Left lung (tissue), 10 donors: ENCODE results near the gene NPAS2. TPM values are rescaled to one million over a fixed set of nuclear protein-coding genes. Genes with fewer than 3 reads are reported as not detected.

Source experiments
- ATAC-seq: fragments of 200-7000 bp; cut with Tn5 transposase; one replicate; pipeline ENCODE4 v1.9.1; 2020; ENCODE audit warnings: moderate library complexity
- DNase-seq, 4 donors: peaks; one replicate each; pipeline ENCODE4 v3.0.0-alpha.2; 2013 to 2020
- H3K27ac ChIP-seq, 2 donors: fragments of 200-600 bp; sonication (generic) in 1 of 2; one replicate each; pipeline versions ENCODE4 v1.5.0 to v1.8.0; 2020 to 2021
- H3K27me3 ChIP-seq, 2 donors: fragments of 200-600 bp; sonication (generic) in 1 of 2; one replicate each; pipeline versions ENCODE4 v1.5.0 to v1.8.0; 2020 to 2021
- H3K36me3 ChIP-seq, 2 donors: fragments of 200-600 bp; sonication (generic) in 1 of 2; one replicate each; pipeline versions ENCODE4 v1.5.0 to v1.8.0; 2020 to 2021
- H3K4me1 ChIP-seq, 2 donors: fragments of 200-600 bp; one replicate each; pipeline ENCODE4 v1.8.0; 2021
- H3K4me3 ChIP-seq, 2 donors: fragments of 200-600 bp; sonication (generic) in 1 of 2; one replicate each; pipeline versions ENCODE4 v1.5.0 to v1.8.0; 2020 to 2021; ENCODE audit warnings: mild to moderate bottlenecking in 1 of 2
- H3K9me3 ChIP-seq, 2 donors: fragments of 200-600 bp; sonication (generic) in 1 of 2; one replicate each; pipeline versions ENCODE4 v1.5.0 to v1.8.0; 2020 to 2021
- intact Hi-C, 2 donors: fragments of 100-400 bp; cut with DNase I; formaldehyde crosslinking; loops; one replicate each; pipeline versions ENCODE4 v1.11.2 to v1.14.2; 2022
- polyA plus RNA-seq, 6 donors: library from polyadenylated mRNA; unstranded; fragments of 120-200 nt; gene quantifications; one replicate each; pipeline ENCODE4 v1.2.1, GENCODE V29; 2013; ENCODE audit not compliant: insufficient read length in 6 of 6
- total RNA-seq, 2 donors: library from RNA; stranded (reverse); fragmentation: NEBNext Ultra II Directional; extraction: Animal tissue kit (Norgen Biotek cat#: 25700); gene quantifications; one replicate each; pipeline ENCODE4 v1.2.1, GENCODE V29; 2021
- TF ChIP-seq, protein P1 (sequence below), 2 donors: fragments of 200-600 bp; sonication (generic) in 1 of 2; IDR thresholded peaks; one replicate each; pipeline versions ENCODE4 v1.5.0 to v1.8.0; 2021; ENCODE audit warnings: antibody characterized with exemption in 2 of 2
- donor health status: DM: no; HTN: yes; CAD: no.
- donor health status: DM: no; HTN: no; CAD: no.

NPAS2 gene
- total and polyA plus RNA-seq, 8 donors, result 18.8 to 40.2 (median 35.0) TPM

GRCh38 chr2:101012054-101012705 lies 192.2 kb downstream of the NPAS2 start:
- DNase-seq (no peak), ATAC-seq (no peak)
- H3K4me3 ChIP-seq, result no peak overlapping the region
- no peaks in the 10 kb centered on the region for H3K27me3 ChIP-seq
- intact Hi-C loops, result no loop called here
- no peaks in the 10 kb centered on the region for H3K9me3 ChIP-seq
- TF ChIP-seq, protein P1, sequence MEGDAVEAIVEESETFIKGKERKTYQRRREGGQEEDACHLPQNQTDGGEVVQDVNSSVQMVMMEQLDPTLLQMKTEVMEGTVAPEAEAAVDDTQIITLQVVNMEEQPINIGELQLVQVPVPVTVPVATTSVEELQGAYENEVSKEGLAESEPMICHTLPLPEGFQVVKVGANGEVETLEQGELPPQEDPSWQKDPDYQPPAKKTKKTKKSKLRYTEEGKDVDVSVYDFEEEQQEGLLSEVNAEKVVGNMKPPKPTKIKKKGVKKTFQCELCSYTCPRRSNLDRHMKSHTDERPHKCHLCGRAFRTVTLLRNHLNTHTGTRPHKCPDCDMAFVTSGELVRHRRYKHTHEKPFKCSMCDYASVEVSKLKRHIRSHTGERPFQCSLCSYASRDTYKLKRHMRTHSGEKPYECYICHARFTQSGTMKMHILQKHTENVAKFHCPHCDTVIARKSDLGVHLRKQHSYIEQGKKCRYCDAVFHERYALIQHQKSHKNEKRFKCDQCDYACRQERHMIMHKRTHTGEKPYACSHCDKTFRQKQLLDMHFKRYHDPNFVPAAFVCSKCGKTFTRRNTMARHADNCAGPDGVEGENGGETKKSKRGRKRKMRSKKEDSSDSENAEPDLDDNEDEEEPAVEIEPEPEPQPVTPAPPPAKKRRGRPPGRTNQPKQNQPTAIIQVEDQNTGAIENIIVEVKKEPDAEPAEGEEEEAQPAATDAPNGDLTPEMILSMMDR (IDR thresholded peaks at IDR 0.05), result no peak
- H3K36me3 ChIP-seq, result peaks cover 0 to 59% of the 10 kb centered on the region in 2 donors
- H3K27ac ChIP-seq, result no peak overlapping the region
- H3K4me1 ChIP-seq, result peaks cover 0 to 8% of the 10 kb centered on the region in 2 donors

- H3K4me3 ChIP-seq, result no peak overlapping the region
- no peaks in the 10 kb centered on the region for H3K9me3 ChIP-seq
- DNase-seq (peak in 2 of 4 donors; percentile 43 to 52), ATAC-seq (peak; percentile 77)
- H3K36me3 ChIP-seq, result peaks cover 0 to 59% of the 10 kb centered on the region in 2 donors
- no peaks in the 10 kb centered on the region for H3K27me3 ChIP-seq
- H3K27ac ChIP-seq, result no peak overlapping the region
- intact Hi-C loops, result no loop called here
- peaks cover 0 to 3% of the 10 kb centered on the region in 2 donors for H3K4me1 ChIP-seq
- TF ChIP-seq, protein P1 (IDR thresholded peaks at IDR 0.05), result peak; percentile 64 to 66
Observed at GRCh38 chr2:101012706-101013181, 192.8 kb downstream of the NPAS2 start.

DNA sequence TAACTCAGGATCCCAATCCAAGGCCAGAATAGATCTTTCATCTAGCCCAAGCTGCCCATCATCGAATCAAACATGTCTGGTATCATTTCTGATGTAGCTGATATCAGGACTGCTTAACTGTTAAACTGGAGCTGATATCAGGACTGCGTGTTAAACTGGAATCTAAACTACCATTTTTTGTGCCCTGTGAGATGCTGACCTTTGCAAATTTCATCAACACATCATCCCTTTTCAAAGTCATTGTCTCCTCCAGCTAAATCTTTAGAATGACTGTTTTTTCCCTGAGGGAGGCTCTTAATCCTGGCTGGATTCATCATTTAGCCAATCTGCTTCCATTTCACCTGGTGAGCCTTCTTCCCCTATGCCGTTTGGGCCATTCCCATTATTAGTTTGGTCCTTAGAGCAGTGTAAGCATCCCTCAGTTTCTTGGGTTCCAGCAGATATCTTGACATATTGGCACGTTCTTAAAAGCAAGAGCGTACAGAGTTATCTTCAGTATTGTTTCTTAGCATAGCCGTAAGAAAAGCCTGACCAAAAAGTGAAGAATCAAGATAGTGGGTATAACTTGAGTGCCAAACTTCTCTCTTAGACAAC lies 194.4 kb downstream of the NPAS2 start:
- Histone ChIP-seq H3K27ac (no peak overlapping the region), H3K27me3 (no peaks in the 10 kb centered on the region), H3K4me3 (no peak overlapping the region), H3K36me3 (peaks cover 0 to 58% of the 10 kb centered on the region in 2 donors), H3K4me1 (no peaks in the 10 kb centered on the region), H3K9me3 (no peaks in the 10 kb centered on the region)
- ATAC-seq, result no peak
- no peak for DNase-seq
- intact Hi-C loops, result no loop called here
- TF ChIP-seq, protein P1 (IDR thresholded peaks at IDR 0.05), result no peak

GRCh38 chr2:101017371-101017770 lies 197.4 kb downstream of the NPAS2 start:
- no peak for ATAC-seq
- no peaks in the 10 kb centered on the region for H3K27me3 ChIP-seq
- intact Hi-C loops, result no loop called here
- DNase-seq, result no peak
- no peak overlapping the region for H3K4me3 ChIP-seq
- H3K36me3 ChIP-seq, result peaks cover 0 to 63% of the 10 kb centered on the region in 2 donors
- no peak overlapping the region for H3K27ac ChIP-seq
- H3K4me1 ChIP-seq, result no peaks in the 10 kb centered on the region
- TF ChIP-seq, protein P1 (IDR thresholded peaks at IDR 0.05), result no peak
- no peaks in the 10 kb centered on the region for H3K9me3 ChIP-seq

DNA sequence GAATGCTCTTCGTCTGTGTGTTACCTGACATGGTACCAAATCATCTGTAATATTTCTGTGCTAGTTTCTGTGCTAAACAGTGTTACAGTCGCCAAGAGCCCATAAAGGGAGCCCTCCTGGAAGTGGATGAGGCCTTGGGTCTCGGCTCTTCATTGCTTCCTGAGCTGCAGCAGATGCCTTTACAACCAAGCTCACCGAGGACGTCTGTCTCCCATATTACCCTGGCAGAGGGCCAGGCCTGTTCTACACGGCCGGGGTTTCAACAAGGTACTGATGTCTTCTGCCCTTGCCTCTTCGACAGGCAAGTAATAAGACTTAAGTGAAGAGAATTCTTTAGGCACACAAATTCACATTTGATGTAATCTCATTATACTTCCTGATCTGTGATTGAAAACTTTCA lies 199.0 kb downstream of the NPAS2 start:
- peaks cover 0 to 71% of the 10 kb centered on the region in 2 donors for H3K36me3 ChIP-seq
- intact Hi-C loops, result no loop called here
- no peak for ATAC-seq
- no peak for DNase-seq
- H3K9me3 ChIP-seq, result no peaks in the 10 kb centered on the region
- H3K4me1 ChIP-seq, result no peaks in the 10 kb centered on the region
- H3K27ac ChIP-seq, result no peak overlapping the region
- no peak overlapping the region for H3K4me3 ChIP-seq
- H3K27me3 ChIP-seq, result no peaks in the 10 kb centered on the region
- TF ChIP-seq, protein P1 (IDR thresholded peaks at IDR 0.05), result no peak
